ENCODE measurements around the gene CALN1.
"Not testable (repeated sequence)": the region's sequence is repeated elsewhere in the genome, so short reads cannot be mapped to it uniquely, and the experiment has no call there.

Gene CALN1

GRCh38 chr7:71937840-71938371 is 474.2 kb downstream of the CALN1 start:
- DNase-seq, result no peak

- DNase-seq, result no peak
These were observed 476.5 kb downstream of the CALN1 start for GRCh38 chr7:71935674-71936073.

- no peak for DNase-seq
These were observed 478.7 kb downstream of the CALN1 start for GRCh38 chr7:71933426-71933825.

GRCh38 chr7:71925663-71926062 is 486.5 kb downstream of the CALN1 start:
- DNase-seq, result no peak

- not testable (repeated sequence) for DNase-seq
These were observed 497.9 kb downstream of the CALN1 start for GRCh38 chr7:71914204-71914603.

GRCh38 chr7:71912476-71912875 is 499.7 kb downstream of the CALN1 start:
- no peak for DNase-seq

GRCh38 chr7:71911051-71911450 is 501.1 kb downstream of the CALN1 start:
- no peak for DNase-seq

- no peak for DNase-seq
These were observed 506.3 kb downstream of the CALN1 start for GRCh38 chr7:71905821-71906220.

GRCh38 chr7:71904484-71904883 is 507.7 kb downstream of the CALN1 start:
- DNase-seq, result no peak

- no peak for DNase-seq
These were observed 511.6 kb downstream of the CALN1 start for GRCh38 chr7:71900556-71900955.

- no peak for DNase-seq
These were observed 515.6 kb downstream of the CALN1 start for GRCh38 chr7:71896535-71896934.

- DNase-seq, result no peak
These were observed 526.1 kb downstream of the CALN1 start for GRCh38 chr7:71886046-71886445.

- no peak for DNase-seq
These were observed 526.7 kb downstream of the CALN1 start for GRCh38 chr7:71885487-71885886.

GRCh38 chr7:71883415-71883814 is 528.7 kb downstream of the CALN1 start:
- DNase-seq, result no peak

GRCh38 chr7:71871446-71871845 is 540.7 kb downstream of the CALN1 start:
- no peak for DNase-seq

- DNase-seq, result no peak
These were observed 541.3 kb downstream of the CALN1 start for GRCh38 chr7:71870812-71871211.

GRCh38 chr7:71868797-71869196 is 543.3 kb downstream of the CALN1 start:
- no peak for DNase-seq

GRCh38 chr7:71867626-71868025 is 544.5 kb downstream of the CALN1 start:
- no peak for DNase-seq

- no peak for DNase-seq
These were observed 547.0 kb downstream of the CALN1 start for GRCh38 chr7:71865172-71865571.

- no peak for DNase-seq
These were observed 548.0 kb downstream of the CALN1 start for GRCh38 chr7:71864130-71864529.

- DNase-seq, result no peak
These were observed 551.6 kb downstream of the CALN1 start for GRCh38 chr7:71860572-71860971.

GRCh38 chr7:71857338-71857737 is 554.8 kb downstream of the CALN1 start:
- no peak for DNase-seq

GRCh38 chr7:71854546-71855397 is 557.4 kb downstream of the CALN1 start:
- DNase-seq, result no peak

- DNase-seq, result no peak
These were observed 560.2 kb downstream of the CALN1 start for GRCh38 chr7:71851776-71852498.

Data from kidney glomerular epithelial cell (primary cell).